Testis (tissue), 2 donors: Measurements from ENCODE around the gene SLITRK3.

ENCODE experiments used
- CTCF ChIP-seq, 3 experiments: fragments of 450-650 bp in 2 of 3; fragments of 200-600 bp in 1 of 3; sonication (generic) in 1 of 3; IDR thresholded peaks; one replicate each; pipeline ENCODE4 v1.5.1; 2016 to 2019; ENCODE audit warnings: antibody characterized with exemption in 3 of 3, mild to moderate bottlenecking in 2 of 3, moderate library complexity in 1 of 3
- POLR2A ChIP-seq: fragments of 450-650 bp; IDR thresholded peaks from one replicate; pipeline ENCODE4 v1.6.1; 2017; ENCODE audit warnings: antibody characterized with exemption, mild to moderate bottlenecking, moderate library complexity

GRCh38 chr3:165233501-165234195 is 37.5 kb upstream of the SLITRK3 start:
- TF ChIP-seq CTCF (IDR thresholded peaks at IDR 0.05) (no peak), POLR2A (no peak)
